HepG2 (cell line): Measurements from ENCODE around the gene OR6S1. TPM values are rescaled to one million over a fixed set of nuclear protein-coding genes. Genes with fewer than 3 reads are reported as not detected.

ENCODE experiments used
- CBX2 ChIP-seq, 2 experiments: fragments of 200-600 bp in 1 of 2; sonication (generic); formaldehyde crosslinking in 1 of 2; IDR thresholded peaks; 2 replicates each; pipeline versions ENCODE4 v1.7.0 to v1.8.1; 2018 to 2022; ENCODE audit warnings: low read depth in 2 of 2, low read length in 1 of 2, mild to moderate bottlenecking in 1 of 2, missing genetic modification reagents in 1 of 2
- GATAD2A ChIP-seq: IDR thresholded peaks from 2 replicates; pipeline ENCODE4 v1.6.1; 2016
- IKZF1 ChIP-seq: fragments of 450-650 bp; IDR thresholded peaks from 2 replicates; pipeline ENCODE4 v1.7.1; 2016
- JDP2 ChIP-seq: sonication (generic); formaldehyde crosslinking; IDR thresholded peaks from 2 replicates; pipeline ENCODE4 v1.8.1; 2022; ENCODE audit warnings: missing genetic modification reagents, borderline replicate concordance
- PPARG ChIP-seq: conservative IDR thresholded peaks from 2 replicates; pipeline ENCODE4 v1.6.1; 2016; ENCODE audit warnings: missing biosample characterization, missing genetic modification reagents
- SIX4 ChIP-seq: sonication (generic); formaldehyde crosslinking; IDR thresholded peaks from 2 replicates; pipeline ENCODE4 v1.4.0; 2020; ENCODE audit warnings: missing genetic modification reagents
- SNAPC2 ChIP-seq: sonication (generic); formaldehyde crosslinking; IDR thresholded peaks from 2 replicates; pipeline ENCODE4 v1.8.1; 2022; ENCODE audit warnings: mild to moderate bottlenecking, missing genetic modification reagents
- ZNF136 ChIP-seq: sonication (generic); formaldehyde crosslinking; IDR thresholded peaks from 2 replicates; pipeline ENCODE4 v1.8.1; 2022; ENCODE audit warnings: low read depth, mild to moderate bottlenecking, moderate library complexity, missing genetic modification reagents
- ZNF205 ChIP-seq: IDR thresholded peaks from 2 replicates; pipeline ENCODE4 v1.6.1; 2018; ENCODE audit warnings: missing biosample characterization, missing genetic modification reagents
- ZNF256 ChIP-seq: sonication (generic); formaldehyde crosslinking; conservative IDR thresholded peaks from 2 replicates; pipeline ENCODE4 v1.4.0; 2020; ENCODE audit warnings: missing genetic modification reagents
- ZNF83 ChIP-seq: sonication (generic); formaldehyde crosslinking; IDR thresholded peaks from 2 replicates; pipeline ENCODE4 v1.4.0; 2020; ENCODE audit warnings: missing genetic modification reagents, mild to moderate bottlenecking, borderline replicate concordance
- polyA plus RNA-seq, 8 experiments: library from polyadenylated mRNA; depleted of rRNA in 3 of 8; stranded (reverse) in 7 of 8; unstranded in 1 of 8; fragments of >200 nt; fragmentation: Illumina TruSeq in 4 of 8; extraction: Trizol in 4 of 8; gene quantifications; 2 replicates each; pipeline versions ENCODE4 v1.2.1 to v1.2.3, GENCODE V29; 2011 to 2016; ENCODE audit warnings: low read depth in 4 of 8, missing spikeins in 1 of 8, mixed read lengths in 1 of 8; ENCODE audit not compliant: insufficient read depth in 1 of 8
- total RNA-seq, 5 experiments: library from RNA; depleted of rRNA; stranded (reverse); fragments of >200 nt; fragmentation: Illumina TruSeq; extraction: Trizol; gene quantifications; 2 replicates each; pipeline ENCODE4 v1.2.3, GENCODE V29; 2016; ENCODE audit warnings: low read depth in 1 of 5
- TF ChIP-seq, protein P1 (sequence below): sonication (generic); formaldehyde crosslinking; IDR thresholded peaks from 2 replicates; pipeline ENCODE4 v1.4.0; 2020; ENCODE audit warnings: missing genetic modification reagents
- TF ChIP-seq, protein P2 (sequence below): sonication (generic); formaldehyde crosslinking; IDR thresholded peaks from 2 replicates; pipeline ENCODE4 v1.4.0; 2020; ENCODE audit warnings: missing genetic modification reagents
- TF ChIP-seq, protein P3 (sequence below): sonication (generic); formaldehyde crosslinking; IDR thresholded peaks from 2 replicates; pipeline ENCODE4 v1.8.1; 2023; ENCODE audit warnings: mild to moderate bottlenecking, moderate library complexity, missing genetic modification reagents
- TF ChIP-seq, protein P4 (sequence below): sonication (generic); formaldehyde crosslinking; IDR thresholded peaks from 2 replicates; pipeline ENCODE4 v1.4.0; 2020; ENCODE audit warnings: missing genetic modification reagents, borderline replicate concordance
- TF ChIP-seq, protein P5 (sequence below): IDR thresholded peaks from 2 replicates; pipeline ENCODE4 v1.6.1; 2016
- TF ChIP-seq, protein P6 (sequence below): sonication (generic); formaldehyde crosslinking; IDR thresholded peaks from 2 replicates; pipeline ENCODE4 v1.5.0; 2020; ENCODE audit warnings: missing genetic modification reagents, mild to moderate bottlenecking, borderline replicate concordance

Gene OR6S1
- total and polyA plus RNA-seq, 2 of the 13 experiments (the other 11 are each of a cell fraction or from before 2014, with no cell fraction given): 0.09 TPM; not detected in 1

DNA sequence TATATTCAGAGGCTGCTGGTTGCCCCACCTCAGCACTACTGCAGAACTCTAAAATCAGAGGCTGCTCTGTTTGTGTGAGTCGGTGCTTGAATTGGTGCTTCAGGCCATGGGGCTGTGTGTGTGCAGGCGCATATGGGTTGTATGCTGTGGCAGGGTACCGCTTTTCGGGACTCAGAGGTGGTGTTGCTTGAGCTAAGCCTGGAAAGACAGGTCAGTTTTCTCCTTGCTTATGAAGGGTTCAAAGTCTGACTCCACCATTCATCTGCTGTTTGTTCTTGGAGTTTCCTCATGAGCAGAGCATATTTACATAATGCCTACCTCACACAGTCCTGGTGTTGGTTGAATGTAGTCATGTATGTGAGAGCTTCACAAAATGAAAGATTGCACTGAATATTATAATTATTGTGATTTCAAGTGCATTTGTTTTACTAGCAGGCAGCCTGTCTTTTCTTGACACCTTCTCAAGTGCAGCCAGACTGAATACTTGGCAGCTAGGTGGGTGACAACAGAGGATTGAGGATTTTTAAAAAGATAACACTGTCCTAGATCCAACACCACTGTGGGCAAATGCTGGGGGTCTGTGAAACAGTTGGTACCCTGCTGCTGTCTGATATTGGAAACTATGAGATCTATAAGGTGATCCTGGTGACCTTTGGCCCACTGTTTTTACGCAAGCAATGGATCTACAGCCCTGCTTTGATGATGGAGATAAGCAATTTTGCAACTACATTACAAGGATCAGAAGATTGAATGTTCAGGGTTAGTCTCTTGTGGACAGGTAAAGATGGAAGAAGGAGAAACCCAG lies 46.1 kb upstream of the OR6S1 start (continued):
- TF ChIP-seq SNAPC2 (CRISPR knock-in tag): peak; percentile 87; the same call in 1 of the 2 replicates
- no peak for TF ChIP-seq SIX4 (CRISPR knock-in tag)
- no peak for TF ChIP-seq ZNF205 (CRISPR knock-in tag)
- TF ChIP-seq, protein P1, sequence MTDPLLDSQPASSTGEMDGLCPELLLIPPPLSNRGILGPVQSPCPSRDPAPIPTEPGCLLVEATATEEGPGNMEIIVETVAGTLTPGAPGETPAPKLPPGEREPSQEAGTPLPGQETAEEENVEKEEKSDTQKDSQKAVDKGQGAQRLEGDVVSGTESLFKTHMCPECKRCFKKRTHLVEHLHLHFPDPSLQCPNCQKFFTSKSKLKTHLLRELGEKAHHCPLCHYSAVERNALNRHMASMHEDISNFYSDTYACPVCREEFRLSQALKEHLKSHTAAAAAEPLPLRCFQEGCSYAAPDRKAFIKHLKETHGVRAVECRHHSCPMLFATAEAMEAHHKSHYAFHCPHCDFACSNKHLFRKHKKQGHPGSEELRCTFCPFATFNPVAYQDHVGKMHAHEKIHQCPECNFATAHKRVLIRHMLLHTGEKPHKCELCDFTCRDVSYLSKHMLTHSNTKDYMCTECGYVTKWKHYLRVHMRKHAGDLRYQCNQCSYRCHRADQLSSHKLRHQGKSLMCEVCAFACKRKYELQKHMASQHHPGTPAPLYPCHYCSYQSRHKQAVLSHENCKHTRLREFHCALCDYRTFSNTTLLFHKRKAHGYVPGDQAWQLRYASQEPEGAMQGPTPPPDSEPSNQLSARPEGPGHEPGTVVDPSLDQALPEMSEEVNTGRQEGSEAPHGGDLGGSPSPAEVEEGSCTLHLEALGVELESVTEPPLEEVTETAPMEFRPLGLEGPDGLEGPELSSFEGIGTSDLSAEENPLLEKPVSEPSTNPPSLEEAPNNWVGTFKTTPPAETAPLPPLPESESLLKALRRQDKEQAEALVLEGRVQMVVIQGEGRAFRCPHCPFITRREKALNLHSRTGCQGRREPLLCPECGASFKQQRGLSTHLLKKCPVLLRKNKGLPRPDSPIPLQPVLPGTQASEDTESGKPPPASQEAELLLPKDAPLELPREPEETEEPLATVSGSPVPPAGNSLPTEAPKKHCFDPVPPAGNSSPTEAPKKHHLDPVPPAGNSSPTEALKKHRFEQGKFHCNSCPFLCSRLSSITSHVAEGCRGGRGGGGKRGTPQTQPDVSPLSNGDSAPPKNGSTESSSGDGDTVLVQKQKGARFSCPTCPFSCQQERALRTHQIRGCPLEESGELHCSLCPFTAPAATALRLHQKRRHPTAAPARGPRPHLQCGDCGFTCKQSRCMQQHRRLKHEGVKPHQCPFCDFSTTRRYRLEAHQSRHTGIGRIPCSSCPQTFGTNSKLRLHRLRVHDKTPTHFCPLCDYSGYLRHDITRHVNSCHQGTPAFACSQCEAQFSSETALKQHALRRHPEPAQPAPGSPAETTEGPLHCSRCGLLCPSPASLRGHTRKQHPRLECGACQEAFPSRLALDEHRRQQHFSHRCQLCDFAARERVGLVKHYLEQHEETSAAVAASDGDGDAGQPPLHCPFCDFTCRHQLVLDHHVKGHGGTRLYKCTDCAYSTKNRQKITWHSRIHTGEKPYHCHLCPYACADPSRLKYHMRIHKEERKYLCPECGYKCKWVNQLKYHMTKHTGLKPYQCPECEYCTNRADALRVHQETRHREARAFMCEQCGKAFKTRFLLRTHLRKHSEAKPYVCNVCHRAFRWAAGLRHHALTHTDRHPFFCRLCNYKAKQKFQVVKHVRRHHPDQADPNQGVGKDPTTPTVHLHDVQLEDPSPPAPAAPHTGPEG (CRISPR knock-in tag): peak; percentile 22; the same call in 1 of the 2 replicates
- TF ChIP-seq GATAD2A (CRISPR knock-in tag): peak; percentile 86
- TF ChIP-seq, protein P2, sequence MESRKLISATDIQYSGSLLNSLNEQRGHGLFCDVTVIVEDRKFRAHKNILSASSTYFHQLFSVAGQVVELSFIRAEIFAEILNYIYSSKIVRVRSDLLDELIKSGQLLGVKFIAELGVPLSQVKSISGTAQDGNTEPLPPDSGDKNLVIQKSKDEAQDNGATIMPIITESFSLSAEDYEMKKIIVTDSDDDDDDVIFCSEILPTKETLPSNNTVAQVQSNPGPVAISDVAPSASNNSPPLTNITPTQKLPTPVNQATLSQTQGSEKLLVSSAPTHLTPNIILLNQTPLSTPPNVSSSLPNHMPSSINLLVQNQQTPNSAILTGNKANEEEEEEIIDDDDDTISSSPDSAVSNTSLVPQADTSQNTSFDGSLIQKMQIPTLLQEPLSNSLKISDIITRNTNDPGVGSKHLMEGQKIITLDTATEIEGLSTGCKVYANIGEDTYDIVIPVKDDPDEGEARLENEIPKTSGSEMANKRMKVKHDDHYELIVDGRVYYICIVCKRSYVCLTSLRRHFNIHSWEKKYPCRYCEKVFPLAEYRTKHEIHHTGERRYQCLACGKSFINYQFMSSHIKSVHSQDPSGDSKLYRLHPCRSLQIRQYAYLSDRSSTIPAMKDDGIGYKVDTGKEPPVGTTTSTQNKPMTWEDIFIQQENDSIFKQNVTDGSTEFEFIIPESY (CRISPR knock-in tag): no peak
- TF ChIP-seq, protein P3, sequence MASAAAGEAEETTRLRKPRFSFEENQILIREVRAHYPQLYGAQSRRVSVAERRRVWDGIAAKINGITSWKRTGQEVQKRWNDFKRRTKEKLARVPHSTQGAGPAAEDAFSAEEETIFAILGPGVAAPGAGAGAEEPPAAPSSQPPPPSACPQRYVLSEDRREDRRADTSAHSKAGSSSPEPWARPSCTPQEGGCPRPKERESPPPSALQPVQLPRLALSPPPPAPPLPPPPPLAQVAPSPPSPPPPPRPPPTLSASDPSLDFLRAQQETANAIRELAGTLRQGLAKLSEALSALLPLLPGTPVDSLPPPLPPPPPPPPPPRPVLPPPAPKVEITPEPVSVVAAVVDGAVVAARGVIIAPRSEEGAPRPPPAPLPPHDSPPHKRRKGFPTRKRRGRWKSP (CRISPR knock-in tag): peak; percentile 57; the same call in 1 of the 2 replicates
- TF ChIP-seq, protein P4, sequence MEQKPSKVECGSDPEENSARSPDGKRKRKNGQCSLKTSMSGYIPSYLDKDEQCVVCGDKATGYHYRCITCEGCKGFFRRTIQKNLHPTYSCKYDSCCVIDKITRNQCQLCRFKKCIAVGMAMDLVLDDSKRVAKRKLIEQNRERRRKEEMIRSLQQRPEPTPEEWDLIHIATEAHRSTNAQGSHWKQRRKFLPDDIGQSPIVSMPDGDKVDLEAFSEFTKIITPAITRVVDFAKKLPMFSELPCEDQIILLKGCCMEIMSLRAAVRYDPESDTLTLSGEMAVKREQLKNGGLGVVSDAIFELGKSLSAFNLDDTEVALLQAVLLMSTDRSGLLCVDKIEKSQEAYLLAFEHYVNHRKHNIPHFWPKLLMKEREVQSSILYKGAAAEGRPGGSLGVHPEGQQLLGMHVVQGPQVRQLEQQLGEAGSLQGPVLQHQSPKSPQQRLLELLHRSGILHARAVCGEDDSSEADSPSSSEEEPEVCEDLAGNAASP: 0 out of 2 replicates have a peak, but pooled peaks have one; percentile 32
- TF ChIP-seq, protein P5, sequence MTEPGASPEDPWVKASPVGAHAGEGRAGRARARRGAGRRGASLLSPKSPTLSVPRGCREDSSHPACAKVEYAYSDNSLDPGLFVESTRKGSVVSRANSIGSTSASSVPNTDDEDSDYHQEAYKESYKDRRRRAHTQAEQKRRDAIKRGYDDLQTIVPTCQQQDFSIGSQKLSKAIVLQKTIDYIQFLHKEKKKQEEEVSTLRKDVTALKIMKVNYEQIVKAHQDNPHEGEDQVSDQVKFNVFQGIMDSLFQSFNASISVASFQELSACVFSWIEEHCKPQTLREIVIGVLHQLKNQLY (CRISPR knock-in tag): no peak
- TF ChIP-seq, protein P6, sequence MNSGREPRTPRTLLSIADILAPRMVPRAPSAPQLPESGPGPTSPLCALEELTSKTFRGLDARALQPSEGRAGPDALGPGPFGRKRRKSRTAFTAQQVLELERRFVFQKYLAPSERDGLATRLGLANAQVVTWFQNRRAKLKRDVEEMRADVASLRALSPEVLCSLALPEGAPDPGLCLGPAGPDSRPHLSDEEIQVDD (CRISPR knock-in tag): no peak
- no peak for TF ChIP-seq ZNF256 (CRISPR knock-in tag)
- TF ChIP-seq CBX2 (IDR thresholded peaks at IDR 0.05; ENCODE audit: low read depth, low read length): no peak
- no peak for TF ChIP-seq CBX2 (CRISPR knock-in tag; IDR thresholded peaks at IDR 0.05; ENCODE audit: low read depth)
- no peak for TF ChIP-seq ZNF136
- no peak for TF ChIP-seq JDP2 (CRISPR knock-in tag)
- TF ChIP-seq PPARG: peak; percentile 89
- no peak for TF ChIP-seq IKZF1
- no peak for TF ChIP-seq ZNF83 (CRISPR knock-in tag)
